DND-41 (cell line): ENCODE data around the gene EYS.

Source experiments
- ATAC-seq: fragments of 200-7000 bp; cut with Tn5 transposase; 3 replicates; pipeline ENCODE4 v1.9.1; 2021; ENCODE audit warnings: low read depth; ENCODE audit not compliant: insufficient read depth
- DNase-seq: peaks from one replicate; pipeline ENCODE4 v3.0.0-alpha.2; 2020
- H2AFZ ChIP-seq: 2 replicates; pipeline ENCODE4 v1.6.0; 2012; ENCODE audit warnings: low read depth, low read length
- H3K27ac ChIP-seq: 2 replicates; pipeline ENCODE4 v1.5.1; 2012; ENCODE audit warnings: low read length, inconsistent platforms
- H3K27me3 ChIP-seq: fragments of 200-600 bp; sonication (generic); 2 replicates; pipeline ENCODE4 v1.6.0; 2012; ENCODE audit warnings: low read length, mild to moderate bottlenecking, inconsistent platforms; ENCODE audit not compliant: insufficient read depth, poor library complexity
- H3K36me3 ChIP-seq: 2 replicates; pipeline ENCODE4 v1.5.1; 2012; ENCODE audit warnings: low read length, inconsistent platforms; ENCODE audit not compliant: insufficient read depth
- H3K4me1 ChIP-seq: 2 replicates; pipeline ENCODE4 v1.5.1; 2012; ENCODE audit warnings: mild to moderate bottlenecking, low read length; ENCODE audit not compliant: insufficient read depth
- H3K4me2 ChIP-seq: 2 replicates; pipeline ENCODE4 v1.6.0; 2012; ENCODE audit warnings: mild to moderate bottlenecking, moderate library complexity, low read length, inconsistent platforms; ENCODE audit not compliant: insufficient read depth
- H3K4me3 ChIP-seq, 2 experiments: fragments of 200-600 bp in 1 of 2; shearing (Covaris generic) in 1 of 2; 2 replicates each; pipeline ENCODE4 v1.5.1; 2012 to 2016; ENCODE audit warnings: inconsistent platforms in 2 of 2, low read length in 2 of 2, mild to moderate bottlenecking in 2 of 2, low read depth in 1 of 2, moderate library complexity in 1 of 2
- H3K79me2 ChIP-seq: 2 replicates; pipeline ENCODE4 v1.6.0; 2012; ENCODE audit warnings: low read length, inconsistent platforms; ENCODE audit not compliant: insufficient read depth
- H3K9ac ChIP-seq: 2 replicates; pipeline ENCODE4 v1.6.0; 2012; ENCODE audit warnings: low read depth, mild to moderate bottlenecking, inconsistent platforms, low read length, moderate library complexity
- H3K9me3 ChIP-seq: 2 replicates; pipeline ENCODE4 v1.5.1; 2012; ENCODE audit warnings: low read length, moderate library complexity, mild to moderate bottlenecking, inconsistent platforms; ENCODE audit not compliant: insufficient read depth, severe bottlenecking
- H4K20me1 ChIP-seq: 2 replicates; pipeline ENCODE4 v1.6.0; 2012; ENCODE audit warnings: low read length; ENCODE audit not compliant: insufficient read depth
- CTCF ChIP-seq: IDR thresholded peaks from 2 replicates; pipeline ENCODE4 v1.5.1; 2012; ENCODE audit warnings: borderline replicate concordance, low read length, moderate library complexity, mild to moderate bottlenecking; ENCODE audit not compliant: poor library complexity, severe bottlenecking; ENCODE audit errors: extremely low read depth
- EZH2 ChIP-seq: IDR thresholded peaks from 3 replicates; pipeline ENCODE4 v1.6.1; 2012; ENCODE audit warnings: borderline replicate concordance, low read depth, mild to moderate bottlenecking, moderate library complexity, low read length, inconsistent platforms; ENCODE audit not compliant: severe bottlenecking

The EYS gene

GRCh38 chr6:64590965-64591675 is 1115.9 kb downstream of the EYS start:
- Histone ChIP-seq H4K20me1 (no peaks in the 10 kb centered on the region), H3K4me3 (no peak overlapping the region), H3K4me1 (no peaks in the 10 kb centered on the region), H3K27ac (no peak overlapping the region), H3K27me3 (no peaks in the 10 kb centered on the region), H3K9me3 (no peaks in the 10 kb centered on the region), H2AFZ (no peak overlapping the region), H3K9ac (no peak overlapping the region), H3K4me2 (no peak overlapping the region), H3K36me3 (no peaks in the 10 kb centered on the region), H3K79me2 (no peaks in the 10 kb centered on the region)
- TF ChIP-seq EZH2 (no peak), CTCF (no peak)
- no peak for DNase-seq
- no peak for ATAC-seq

- DNase-seq (no peak), ATAC-seq (no peak)
- Histone ChIP-seq H3K27ac (no peak overlapping the region), H3K9ac (no peak overlapping the region), H3K36me3 (no peaks in the 10 kb centered on the region), H4K20me1 (no peaks in the 10 kb centered on the region), H2AFZ (no peak overlapping the region), H3K4me3 (no peak overlapping the region), H3K27me3 (no peaks in the 10 kb centered on the region), H3K4me1 (no peaks in the 10 kb centered on the region), H3K9me3 (no peaks in the 10 kb centered on the region), H3K4me2 (no peak overlapping the region), H3K79me2 (no peaks in the 10 kb centered on the region)
- TF ChIP-seq CTCF = no peak
- no peak for TF ChIP-seq EZH2
Observed at GRCh38 chr6:64589961-64590360, 1117.1 kb downstream of the EYS start.

- no peaks in the 10 kb centered on the region for H3K4me1 ChIP-seq
- no peak overlapping the region for H3K4me3 ChIP-seq
- H3K27ac ChIP-seq = no peak overlapping the region
- no peaks in the 10 kb centered on the region for H3K9me3 ChIP-seq
- no peak for TF ChIP-seq EZH2
- TF ChIP-seq CTCF = no peak
- DNase-seq = no peak
- no peaks in the 10 kb centered on the region for H3K27me3 ChIP-seq
- ATAC-seq = no peak
- H3K36me3 ChIP-seq = no peaks in the 10 kb centered on the region
- no peak overlapping the region for H3K4me2 ChIP-seq
- H2AFZ ChIP-seq = no peak overlapping the region
- no peaks in the 10 kb centered on the region for H3K79me2 ChIP-seq
- H3K9ac ChIP-seq = no peak overlapping the region
- no peaks in the 10 kb centered on the region for H4K20me1 ChIP-seq
Observed at GRCh38 chr6:64580346-64580745, 1126.7 kb downstream of the EYS start.

- DNase-seq (no peak), ATAC-seq (no peak)
- Histone ChIP-seq H3K27me3 (no peaks in the 10 kb centered on the region), H3K4me1 (no peaks in the 10 kb centered on the region), H3K36me3 (no peaks in the 10 kb centered on the region), H3K79me2 (no peaks in the 10 kb centered on the region), H4K20me1 (no peaks in the 10 kb centered on the region), H3K4me3 (no peak overlapping the region), H3K27ac (no peak overlapping the region), H3K9me3 (no peaks in the 10 kb centered on the region), H3K9ac (no peak overlapping the region), H3K4me2 (no peak overlapping the region), H2AFZ (no peak overlapping the region)
- TF ChIP-seq EZH2 (no peak), CTCF (no peak)
Observed at GRCh38 chr6:64553249-64553786, 1153.7 kb downstream of the EYS start.
